ENCODE measurements around the gene DNAJB8.

The DNAJB8 gene

GRCh38 chr3:128466840-128467541 lies at the start of gene DNAJB8:
TSS of gene DNAJB8 (minus strand) at chr3:128466890. CDS start at chr3:128463245, 3,645 bp downstream.
- no peak for TF ChIP-seq CTCF (conservative IDR thresholded peaks at IDR 0.05; ENCODE audit: low read depth, low read length)
- no peak within 1 kb of the TSS for H3K4me3 ChIP-seq (ENCODE audit: low read depth, low read length)
- DNase-seq (ENCODE audit: low read depth) = no peak

GRCh38 chr3:128515967-128516366 lies 49.3 kb upstream of the DNAJB8 start:
- no peak overlapping the region for H3K4me3 ChIP-seq (ENCODE audit: low read depth, low read length)
- no peak for DNase-seq (ENCODE audit: low read depth)
- no peak for TF ChIP-seq CTCF (conservative IDR thresholded peaks at IDR 0.05; ENCODE audit: low read depth, low read length)

- no peak for TF ChIP-seq CTCF (conservative IDR thresholded peaks at IDR 0.05; ENCODE audit: low read depth, low read length)
- DNase-seq (ENCODE audit: low read depth) = no peak
These were observed 42.2 kb upstream of the DNAJB8 start for GRCh38 chr3:128508852-128509251.

DNA sequence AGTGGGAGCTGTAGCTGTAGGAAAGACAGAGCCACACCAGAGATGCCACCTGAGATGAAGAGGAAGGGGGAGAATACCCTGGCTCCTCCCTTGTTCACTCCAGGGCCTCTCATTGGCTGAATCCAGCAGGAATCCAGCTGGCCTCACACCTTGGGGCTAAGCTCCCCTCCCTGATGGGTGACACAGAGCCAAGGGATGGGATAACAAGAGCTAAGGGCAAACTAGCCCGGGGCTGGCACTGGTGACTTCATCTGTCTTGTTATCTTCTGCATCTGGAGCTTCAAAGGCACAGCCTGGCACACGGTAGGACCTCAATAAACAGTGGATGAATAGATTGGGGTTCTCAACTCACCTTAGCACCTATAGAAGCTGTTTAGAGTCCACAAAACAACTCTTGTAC lies 40.1 kb upstream of the DNAJB8 start:
- no peak for TF ChIP-seq CTCF (conservative IDR thresholded peaks at IDR 0.05; ENCODE audit: low read depth, low read length)
- no peak overlapping the region for H3K4me3 ChIP-seq (ENCODE audit: low read depth, low read length)
- DNase-seq (ENCODE audit: low read depth) = no peak

More at GRCh38 chr3:128508852-128509251, 42.2 kb upstream of the DNAJB8 start:
- no peak overlapping the region for H3K4me3 ChIP-seq (ENCODE audit: low read depth, low read length)

- TF ChIP-seq CTCF (conservative IDR thresholded peaks at IDR 0.05; ENCODE audit: low read depth, low read length) = no peak
- DNase-seq (ENCODE audit: low read depth) = peak; percentile 16
- no peak overlapping the region for H3K4me3 ChIP-seq (ENCODE audit: low read depth, low read length)
These were observed 39.1 kb upstream of the DNAJB8 start for GRCh38 chr3:128505771-128506170.

DNA sequence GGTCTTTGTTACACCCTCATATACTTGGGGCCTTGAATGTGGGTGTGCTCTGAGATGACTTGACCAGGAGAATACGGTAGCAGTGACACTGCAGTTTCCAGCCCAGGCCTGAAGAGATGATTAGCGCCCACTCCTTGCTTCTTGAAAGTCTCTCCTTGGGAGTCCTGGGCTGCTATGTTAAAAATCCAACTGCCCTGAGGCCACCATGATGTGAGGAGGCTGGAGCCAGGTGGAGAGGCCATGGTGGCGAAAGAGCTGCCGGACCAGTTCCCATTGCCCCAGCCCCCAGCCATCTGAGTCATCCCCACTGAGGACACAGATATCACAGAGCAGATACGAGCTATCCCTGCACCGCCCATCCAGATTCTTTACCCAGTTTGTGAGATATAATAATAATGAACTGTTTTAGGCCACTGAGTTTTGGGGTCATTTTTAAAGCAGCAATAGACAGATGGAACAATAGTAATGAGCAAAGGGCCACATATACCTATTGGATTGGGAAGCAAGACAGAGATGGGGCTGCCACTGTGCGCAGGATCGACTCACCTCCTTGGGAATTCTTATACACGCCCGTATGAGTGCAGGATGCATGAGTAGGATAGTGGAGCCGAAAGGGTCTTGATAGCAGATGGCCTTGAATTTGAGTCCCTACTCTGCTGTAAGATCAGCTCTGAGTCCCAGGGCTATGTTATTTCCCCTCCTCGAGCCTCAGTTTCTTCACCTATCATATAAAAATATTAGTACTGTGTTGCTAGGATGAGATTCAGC lies 38.5 kb upstream of the DNAJB8 start:
- H3K4me3 ChIP-seq (ENCODE audit: low read depth, low read length) = no peak overlapping the region
- TF ChIP-seq CTCF (conservative IDR thresholded peaks at IDR 0.05; ENCODE audit: low read depth, low read length) = no peak
- no peak for DNase-seq (ENCODE audit: low read depth)
